ENCODE results near the gene STK39. TPM values are rescaled to one million over a fixed set of nuclear protein-coding genes. Genes with fewer than 3 reads are reported as not detected.

Gene STK39
- total RNA-seq, 1 donor from 2014 or later, result 26.2 TPM

GRCh38 chr2:168185583-168186274 is 61.7 kb downstream of the STK39 start:
- no peak for DNase-seq (ENCODE audit: extremely low spot score, unreplicated experiment)
- Mint-ChIP-seq H3K9me3 (no peaks in the 10 kb centered on the region), H3K27ac (peak overlapping the region; percentile 15), H3K27me3 (no peaks in the 10 kb centered on the region), H3K4me3 (no peak overlapping the region), H3K36me3 (peaks cover 7% of the 10 kb centered on the region), H3K4me1 (ENCODE audit: unreplicated experiment) (peaks cover 59% of the 10 kb centered on the region)
- TF ChIP-seq CTCF (conservative IDR thresholded peaks at IDR 0.05), result no peak

GRCh38 chr2:168184681-168185513 is 62.5 kb downstream of the STK39 start:
- H3K4me1 Mint-ChIP-seq (ENCODE audit: unreplicated experiment), result peaks cover 55% of the 10 kb centered on the region
- no peaks in the 10 kb centered on the region for H3K27me3 Mint-ChIP-seq
- no peak overlapping the region for H3K27ac Mint-ChIP-seq
- peaks cover 4% of the 10 kb centered on the region for H3K9me3 Mint-ChIP-seq
- DNase-seq (ENCODE audit: extremely low spot score, unreplicated experiment), result no peak
- H3K4me3 Mint-ChIP-seq, result no peak overlapping the region
- TF ChIP-seq CTCF (conservative IDR thresholded peaks at IDR 0.05), result no peak
- peaks cover 7% of the 10 kb centered on the region for H3K36me3 Mint-ChIP-seq

- TF ChIP-seq CTCF (conservative IDR thresholded peaks at IDR 0.05), result no peak
- H3K9me3 Mint-ChIP-seq, result peaks cover 4% of the 10 kb centered on the region
- no peak overlapping the region for H3K4me3 Mint-ChIP-seq
- H3K4me1 Mint-ChIP-seq (ENCODE audit: unreplicated experiment), result peaks cover 54% of the 10 kb centered on the region
- no peak for DNase-seq (ENCODE audit: extremely low spot score, unreplicated experiment)
- no peak overlapping the region for H3K27ac Mint-ChIP-seq
- no peaks in the 10 kb centered on the region for H3K27me3 Mint-ChIP-seq
- peaks cover 7% of the 10 kb centered on the region for H3K36me3 Mint-ChIP-seq
These were observed 63.9 kb downstream of the STK39 start for GRCh38 chr2:168183308-168183997.

GRCh38 chr2:168182550-168183249 is 64.7 kb downstream of the STK39 start:
- Mint-ChIP-seq H3K4me3 (no peak overlapping the region), H3K4me1 (ENCODE audit: unreplicated experiment) (peaks cover 54% of the 10 kb centered on the region)
- no peak for TF ChIP-seq CTCF (conservative IDR thresholded peaks at IDR 0.05)

GRCh38 chr2:168181825-168182224 is 65.6 kb downstream of the STK39 start:
- peaks cover 54% of the 10 kb centered on the region for H3K4me1 Mint-ChIP-seq (ENCODE audit: unreplicated experiment)

More at GRCh38 chr2:168182550-168183249, 64.7 kb downstream of the STK39 start:
- H3K27me3 Mint-ChIP-seq, result no peaks in the 10 kb centered on the region
- DNase-seq (ENCODE audit: extremely low spot score, unreplicated experiment), result no peak
- no peak overlapping the region for H3K27ac Mint-ChIP-seq
- H3K9me3 Mint-ChIP-seq, result peaks cover 4% of the 10 kb centered on the region
- H3K36me3 Mint-ChIP-seq, result peaks cover 7% of the 10 kb centered on the region

More at GRCh38 chr2:168181825-168182224, 65.6 kb downstream of the STK39 start:
- DNase-seq (ENCODE audit: extremely low spot score, unreplicated experiment), result no peak
- peaks cover 7% of the 10 kb centered on the region for H3K36me3 Mint-ChIP-seq
- TF ChIP-seq CTCF (conservative IDR thresholded peaks at IDR 0.05), result no peak
- no peak overlapping the region for H3K4me3 Mint-ChIP-seq
- H3K27me3 Mint-ChIP-seq, result no peaks in the 10 kb centered on the region
- H3K27ac Mint-ChIP-seq, result no peak overlapping the region
- H3K9me3 Mint-ChIP-seq, result peaks cover 4% of the 10 kb centered on the region
